Measurements from ENCODE around the gene ZNF468. TPM values are rescaled to one million over a fixed set of nuclear protein-coding genes. Genes with fewer than 3 reads are reported as not detected.

The ZNF468 gene
- total and polyA plus RNA-seq, 10 of the 15 experiments (the other 5 are each of a cell fraction or from before 2014, with no cell fraction given) = 3.9 to 18.8 (median 9.3) TPM

DNA sequence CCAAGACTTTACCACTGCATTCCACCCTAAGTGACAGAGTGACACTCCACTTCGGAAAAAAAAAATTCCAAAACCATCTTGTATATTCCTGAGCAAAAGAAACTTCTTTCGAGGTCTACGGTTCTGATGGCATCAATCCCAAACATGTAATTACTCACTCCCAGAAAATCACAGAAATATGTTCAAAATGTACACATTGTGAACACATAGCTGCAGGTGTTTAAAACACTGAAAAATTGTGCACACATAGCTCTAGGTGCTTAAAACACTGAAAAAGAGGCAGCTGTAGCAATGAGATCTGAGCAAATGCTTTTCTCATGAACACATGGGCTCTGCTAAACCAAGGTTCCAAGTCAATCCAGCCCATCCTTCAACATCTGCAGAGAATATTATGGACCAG, 14.0 kb upstream of the ZNF468 start:
- CTCF ChIA-PET = interaction anchor here (0.7 kb wide), 1 partner anchor 13 kb away, joined by 3 read pairs; no protein-coding TSS in a partner anchor
- DNase-seq (ENCODE audit: low read depth, low spot score) (no peak), ATAC-seq (no peak), FAIRE-seq (no peak)
- no peaks in the 10 kb centered on the region; the same call in 2 of the 3 replicates for H3K9me3 ChIP-seq (replicated peaks; ENCODE audit: control insufficient read depth, insufficient read depth, low read length)
- 53% methylated on average over 3 of the region's 3 CpGs for WGBS (ENCODE audit: insufficient coverage, insufficient replicate concordance, low lambda C conversion rate, missing lambda C conversion rate)
- H2AFZ ChIP-seq (ENCODE audit: control insufficient read depth, low read depth, low read length) = no peak overlapping the region
- no peak overlapping the region for H3K27ac ChIP-seq (ENCODE audit: control insufficient read depth, insufficient read depth)
- POLR2A ChIA-PET = no interaction called here
- no peaks in the 10 kb centered on the region for H3K79me2 ChIP-seq (ENCODE audit: control insufficient read depth, insufficient read depth, low read length)
- no TSS peak for BruUV-seq (replicated peaks)
- no peaks in the 10 kb centered on the region for H3K36me3 ChIP-seq (ENCODE audit: control insufficient read depth in 2 of 2, insufficient read depth in 2 of 2, low read length in 1 of 2)
- H3K4me3 ChIP-seq = no peak overlapping the region
- H3K9ac ChIP-seq (ENCODE audit: control insufficient read depth, insufficient read depth, low read length) = no peak overlapping the region
- H3K4me1 ChIP-seq (ENCODE audit: control insufficient read depth, insufficient read depth, low read length) = no peaks in the 10 kb centered on the region
- H3K4me2 ChIP-seq (ENCODE audit: control insufficient read depth, insufficient read depth) = no peak overlapping the region
- no peaks in the 10 kb centered on the region for H3K27me3 ChIP-seq (replicated peaks in 1 of 2; ENCODE audit: control insufficient read depth in 2 of 2, insufficient read depth in 2 of 2, low read length in 1 of 2)
- RAD21 ChIA-PET (ENCODE audit: unreplicated experiment) = no interaction called here
- intact Hi-C loops (cut with micrococcal nuclease; ENCODE audit: unreplicated experiment) (no loop called here), in situ Hi-C loops (cut with MboI) (no loop called here)
- SMC1A ChIA-PET (ENCODE audit: uncharacterized antibody, unreplicated experiment) = no interaction called here
- TF ChIP-seq TAF1 (IDR thresholded peaks at IDR 0.05; ENCODE audit: borderline replicate concordance, low read depth, low read length) (no peak), FOXK2 (IDR thresholded peaks at IDR 0.05) (no peak), HDAC6 (IDR thresholded peaks at IDR 0.05; ENCODE audit: unreplicated experiment) (no peak), TBL1XR1 (IDR thresholded peaks at IDR 0.05; ENCODE audit: low read depth, low read length) (no peak), TCF7 (IDR thresholded peaks at IDR 0.05; ENCODE audit: borderline replicate concordance) (no peak), BHLHE40 (IDR thresholded peaks at IDR 0.05; ENCODE audit: borderline replicate concordance in 1 of 2, low read depth in 2 of 2, low read length in 1 of 2) (no peak), SREBF1 (IDR thresholded peaks at IDR 0.05; ENCODE audit: low read length) (no peak), MXI1 (IDR thresholded peaks at IDR 0.05; ENCODE audit: low read depth, low read length) (no peak), SIX5 (IDR thresholded peaks at IDR 0.05; ENCODE audit: low read depth, low read length, severe bottlenecking) (no peak), SMAD5 (IDR thresholded peaks at IDR 0.05; ENCODE audit: low read depth) (no peak), KLF5 (IDR thresholded peaks at IDR 0.05; ENCODE audit: partially characterized antibody) (no peak), ZNF622 (IDR thresholded peaks at IDR 0.05) (no peak)
- TF ChIP-seq, protein P1, sequence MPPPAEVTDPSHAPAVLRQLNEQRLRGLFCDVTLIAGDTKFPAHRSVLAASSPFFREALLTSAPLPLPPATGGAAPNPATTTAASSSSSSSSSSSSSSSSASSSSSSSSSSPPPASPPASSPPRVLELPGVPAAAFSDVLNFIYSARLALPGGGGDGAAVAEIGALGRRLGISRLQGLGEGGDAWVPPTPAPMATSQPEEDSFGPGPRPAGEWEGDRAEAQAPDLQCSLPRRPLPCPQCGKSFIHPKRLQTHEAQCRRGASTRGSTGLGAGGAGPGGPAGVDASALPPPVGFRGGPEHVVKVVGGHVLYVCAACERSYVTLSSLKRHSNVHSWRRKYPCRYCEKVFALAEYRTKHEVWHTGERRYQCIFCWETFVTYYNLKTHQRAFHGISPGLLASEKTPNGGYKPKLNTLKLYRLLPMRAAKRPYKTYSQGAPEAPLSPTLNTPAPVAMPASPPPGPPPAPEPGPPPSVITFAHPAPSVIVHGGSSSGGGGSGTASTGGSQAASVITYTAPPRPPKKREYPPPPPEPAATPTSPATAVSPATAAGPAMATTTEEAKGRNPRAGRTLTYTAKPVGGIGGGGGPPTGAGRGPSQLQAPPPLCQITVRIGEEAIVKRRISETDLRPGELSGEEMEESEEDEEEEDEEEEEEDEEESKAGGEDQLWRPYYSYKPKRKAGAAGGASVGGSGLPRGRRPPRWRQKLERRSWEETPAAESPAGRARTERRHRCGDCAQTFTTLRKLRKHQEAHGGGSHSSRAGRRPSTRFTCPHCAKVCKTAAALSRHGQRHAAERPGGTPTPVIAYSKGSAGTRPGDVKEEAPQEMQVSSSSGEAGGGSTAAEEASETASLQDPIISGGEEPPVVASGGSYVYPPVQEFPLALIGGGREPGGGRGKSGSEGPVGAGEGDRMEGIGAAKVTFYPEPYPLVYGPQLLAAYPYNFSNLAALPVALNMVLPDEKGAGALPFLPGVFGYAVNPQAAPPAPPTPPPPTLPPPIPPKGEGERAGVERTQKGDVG (CRISPR knock-in tag; IDR thresholded peaks at IDR 0.05) = no peak
- TF ChIP-seq, protein P2, sequence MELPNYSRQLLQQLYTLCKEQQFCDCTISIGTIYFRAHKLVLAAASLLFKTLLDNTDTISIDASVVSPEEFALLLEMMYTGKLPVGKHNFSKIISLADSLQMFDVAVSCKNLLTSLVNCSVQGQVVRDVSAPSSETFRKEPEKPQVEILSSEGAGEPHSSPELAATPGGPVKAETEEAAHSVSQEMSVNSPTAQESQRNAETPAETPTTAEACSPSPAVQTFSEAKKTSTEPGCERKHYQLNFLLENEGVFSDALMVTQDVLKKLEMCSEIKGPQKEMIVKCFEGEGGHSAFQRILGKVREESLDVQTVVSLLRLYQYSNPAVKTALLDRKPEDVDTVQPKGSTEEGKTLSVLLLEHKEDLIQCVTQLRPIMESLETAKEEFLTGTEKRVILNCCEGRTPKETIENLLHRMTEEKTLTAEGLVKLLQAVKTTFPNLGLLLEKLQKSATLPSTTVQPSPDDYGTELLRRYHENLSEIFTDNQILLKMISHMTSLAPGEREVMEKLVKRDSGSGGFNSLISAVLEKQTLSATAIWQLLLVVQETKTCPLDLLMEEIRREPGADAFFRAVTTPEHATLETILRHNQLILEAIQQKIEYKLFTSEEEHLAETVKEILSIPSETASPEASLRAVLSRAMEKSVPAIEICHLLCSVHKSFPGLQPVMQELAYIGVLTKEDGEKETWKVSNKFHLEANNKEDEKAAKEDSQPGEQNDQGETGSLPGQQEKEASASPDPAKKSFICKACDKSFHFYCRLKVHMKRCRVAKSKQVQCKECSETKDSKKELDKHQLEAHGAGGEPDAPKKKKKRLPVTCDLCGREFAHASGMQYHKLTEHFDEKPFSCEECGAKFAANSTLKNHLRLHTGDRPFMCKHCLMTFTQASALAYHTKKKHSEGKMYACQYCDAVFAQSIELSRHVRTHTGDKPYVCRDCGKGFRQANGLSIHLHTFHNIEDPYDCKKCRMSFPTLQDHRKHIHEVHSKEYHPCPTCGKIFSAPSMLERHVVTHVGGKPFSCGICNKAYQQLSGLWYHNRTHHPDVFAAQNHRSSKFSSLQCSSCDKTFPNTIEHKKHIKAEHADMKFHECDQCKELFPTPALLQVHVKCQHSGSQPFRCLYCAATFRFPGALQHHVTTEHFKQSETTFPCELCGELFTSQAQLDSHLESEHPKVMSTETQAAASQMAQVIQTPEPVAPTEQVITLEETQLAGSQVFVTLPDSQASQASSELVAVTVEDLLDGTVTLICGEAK (IDR thresholded peaks at IDR 0.05; ENCODE audit: borderline replicate concordance) = no peak
- no peaks in the 10 kb centered on the region for H4K20me1 ChIP-seq (ENCODE audit: control insufficient read depth, insufficient read depth)
